C4-2B (cell line): ENCODE measurements around the gene CKS1B.

ENCODE experiments used
- H3K27ac ChIP-seq: fragments of 450-650 bp; 2 replicates; pipeline ENCODE4 v1.5.1; 2017
- CTCF ChIP-seq: fragments of 450-650 bp; conservative IDR thresholded peaks from 2 replicates; pipeline ENCODE4 v1.5.1; 2017; ENCODE audit warnings: mild to moderate bottlenecking
- ZFX ChIP-seq: fragments of 450-650 bp; IDR thresholded peaks from 2 replicates; pipeline ENCODE4 v1.6.1; 2017

Gene CKS1B

GRCh38 chr1:155003227-155003765 lies 28.8 kb downstream of the CKS1B start:
- H3K27ac ChIP-seq = peak overlapping the region; percentile 99
- no peak for TF ChIP-seq CTCF
- no peak for TF ChIP-seq ZFX

DNA sequence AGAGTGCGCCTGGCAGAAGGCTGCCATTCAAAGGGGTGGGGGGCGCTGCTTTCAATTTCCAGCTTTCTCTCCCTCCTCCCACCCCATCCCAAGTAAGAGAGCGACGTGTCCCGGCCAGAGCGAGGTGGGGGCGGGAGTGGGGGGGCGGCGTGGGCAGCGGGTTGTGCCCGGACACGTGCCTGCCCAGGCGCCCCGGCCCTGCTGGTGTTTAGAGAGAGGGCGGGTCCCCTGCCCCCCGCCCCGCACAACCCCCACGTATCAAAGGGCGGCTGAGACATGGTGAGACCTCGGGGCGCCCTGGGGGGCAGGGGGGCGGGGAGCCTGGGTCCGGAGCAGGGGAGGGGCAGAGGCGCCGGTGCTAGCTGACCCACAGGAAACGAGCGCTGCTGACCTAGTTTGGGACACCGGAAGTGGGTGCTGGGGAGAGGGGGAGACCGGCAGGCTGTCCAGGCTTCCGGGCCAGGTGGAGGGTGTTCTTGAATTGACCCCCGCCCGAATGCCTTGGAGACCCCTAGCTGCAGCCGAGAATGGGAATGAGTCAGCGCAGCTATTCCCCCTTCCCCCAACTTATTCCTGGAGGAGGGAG lies 29.4 kb downstream of the CKS1B start:
- H3K27ac ChIP-seq = peak overlapping the region; percentile 99
- no peak for TF ChIP-seq ZFX
- no peak for TF ChIP-seq CTCF

DNA sequence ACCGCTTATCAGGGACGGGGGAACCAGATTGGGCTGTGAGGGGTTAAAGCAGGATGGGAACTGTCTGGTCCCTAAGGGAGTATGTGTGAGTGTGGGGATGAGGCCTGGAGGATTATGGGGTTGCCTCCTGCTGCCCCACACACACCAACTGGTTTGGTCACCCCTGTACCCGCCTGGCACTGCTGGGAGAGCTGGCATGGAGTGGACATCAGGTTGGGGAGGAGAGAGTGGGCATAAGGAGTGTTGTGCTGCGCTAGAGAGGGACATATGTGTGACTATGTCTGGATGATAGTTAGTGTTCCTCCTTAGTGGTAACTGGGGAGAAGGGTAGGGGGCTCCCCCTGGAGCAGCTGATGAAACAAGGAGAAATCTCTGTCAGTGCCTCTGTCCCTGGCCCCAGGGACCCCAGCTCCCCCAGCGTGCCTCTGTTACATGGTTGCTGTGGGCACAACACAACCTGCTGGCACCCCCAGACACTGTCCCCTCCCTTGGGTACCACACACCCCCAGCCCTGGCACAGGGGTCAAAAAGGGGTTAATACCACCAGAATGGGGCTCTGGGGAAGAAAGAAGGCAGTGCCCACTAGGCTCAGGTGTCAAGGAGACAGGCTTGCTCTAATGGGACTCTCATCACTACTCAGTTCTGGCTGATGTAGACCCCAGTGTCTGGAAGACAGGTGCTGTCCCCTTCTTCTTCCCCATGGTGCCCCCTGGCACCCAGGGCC lies 30.0 kb downstream of the CKS1B start:
- peak overlapping the region; percentile 99 for H3K27ac ChIP-seq
- TF ChIP-seq ZFX (no peak), CTCF (no peak)

- peak overlapping the region; percentile 99 for H3K27ac ChIP-seq
- TF ChIP-seq CTCF (no peak), ZFX (peak; percentile 75)
Measured at GRCh38 chr1:155005076-155006011, 30.9 kb downstream of the CKS1B start.

DNA sequence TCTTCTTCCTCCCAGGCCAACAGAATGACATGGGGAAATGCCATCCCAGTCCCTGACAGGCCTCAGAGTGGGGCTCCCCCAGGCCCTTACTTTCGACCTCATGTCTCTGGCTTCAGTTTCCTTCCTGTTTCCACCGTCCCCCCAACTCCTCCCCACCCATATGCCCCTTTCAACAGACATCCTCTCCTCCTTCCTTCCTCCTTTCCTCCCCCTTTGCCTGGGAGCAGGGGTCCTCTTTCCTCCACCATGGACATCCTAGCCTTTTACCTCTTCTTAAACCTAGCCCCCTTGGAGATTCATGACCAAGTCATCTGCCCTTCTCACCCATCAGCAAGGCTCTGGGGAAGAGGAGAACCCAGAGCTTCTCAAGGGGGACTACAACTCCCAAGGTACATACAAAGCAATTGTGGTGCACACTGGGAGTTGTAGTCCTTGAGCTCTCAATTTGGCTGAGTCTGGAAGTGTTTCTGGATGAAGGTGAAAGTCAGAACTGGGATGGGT lies 32.2 kb downstream of the CKS1B start:
- H3K27ac ChIP-seq = peak overlapping the region; percentile 99
- TF ChIP-seq CTCF (no peak), ZFX (no peak)

DNA sequence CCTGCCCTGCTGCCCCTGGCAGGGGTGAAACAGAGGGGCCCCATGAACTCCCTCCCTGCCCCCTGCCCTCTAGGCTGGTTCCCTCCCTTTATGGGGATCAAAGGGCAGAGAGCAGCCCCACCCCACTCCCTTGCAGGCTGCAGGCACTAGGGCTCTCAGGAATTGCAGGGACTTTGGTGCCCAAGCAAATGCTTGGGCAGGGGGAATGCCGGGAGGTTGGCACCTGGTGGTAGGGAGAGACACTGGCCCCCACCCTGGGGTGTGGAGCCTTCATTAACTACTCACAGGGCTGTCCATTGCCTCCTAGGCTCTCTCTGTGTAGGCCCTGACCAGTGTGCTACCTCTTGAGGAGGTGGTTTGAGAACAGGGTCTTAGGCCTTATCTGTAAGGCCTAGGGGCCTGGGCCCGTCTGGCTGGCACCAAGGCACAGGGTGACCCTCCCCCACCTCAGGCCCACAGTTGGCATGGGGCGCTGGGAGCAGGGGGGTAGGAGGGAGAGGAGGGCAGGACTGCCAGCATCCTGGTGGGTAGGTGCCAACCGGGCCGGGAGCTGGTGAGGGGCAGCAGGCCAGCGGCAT lies 32.9 kb downstream of the CKS1B start:
- TF ChIP-seq CTCF = no peak
- peak; percentile 66; the same call in 1 of the 2 replicates for TF ChIP-seq ZFX

More for the DNA sequence above, 32.9 kb downstream of the CKS1B start:
- H3K27ac ChIP-seq = peak overlapping the region; percentile 99
